Measurements from ENCODE around the gene SLC4A5. TPM values are rescaled to one million over a fixed set of nuclear protein-coding genes. Genes with fewer than 3 reads are reported as not detected.
A peak's percentile ranks its signal among the peaks of the same experiment; 100 is the strongest.

The SLC4A5 gene
- total and polyA plus RNA-seq, 2 experiments from 2014 or later = 1.5 to 9.0 TPM

- H3K4me3 ChIP-seq = no peak overlapping the region
- no peak overlapping the region for H3K27ac ChIP-seq
- no peaks in the 10 kb centered on the region for H3K9me3 ChIP-seq (ENCODE audit: low read depth)
- H3K36me3 ChIP-seq = no peaks in the 10 kb centered on the region
- DNase-seq (ENCODE audit: low read depth in 1 of 2, low spot score in 1 of 2) = peak in 1 of 2 donors; percentile 27
- no peaks in the 10 kb centered on the region for H3K27me3 ChIP-seq
- no peak for TF ChIP-seq CTCF (IDR thresholded peaks at IDR 0.05; ENCODE audit: low read depth, low read length)
- H3K4me1 ChIP-seq (ENCODE audit: low read depth) = no peaks in the 10 kb centered on the region
Measured at GRCh38 chr2:74253971-74254310, 89.3 kb downstream of the SLC4A5 start.

- H3K27ac ChIP-seq = no peak overlapping the region
- H3K9me3 ChIP-seq (ENCODE audit: low read depth) = no peaks in the 10 kb centered on the region
- no peaks in the 10 kb centered on the region for H3K27me3 ChIP-seq
Measured at GRCh38 chr2:74253306-74253970, 89.8 kb downstream of the SLC4A5 start.

GRCh38 chr2:74252862-74253261, 90.4 kb downstream of the SLC4A5 start:
- Histone ChIP-seq H3K9me3 (ENCODE audit: low read depth) (no peaks in the 10 kb centered on the region), H3K27me3 (no peaks in the 10 kb centered on the region), H3K27ac (no peak overlapping the region), H3K4me1 (ENCODE audit: low read depth) (no peaks in the 10 kb centered on the region), H3K4me3 (no peak overlapping the region), H3K36me3 (no peaks in the 10 kb centered on the region)
- TF ChIP-seq CTCF (IDR thresholded peaks at IDR 0.05; ENCODE audit: low read depth, low read length) = no peak
- DNase-seq (ENCODE audit: low read depth in 1 of 2, low spot score in 1 of 2) = no peak

More at GRCh38 chr2:74253306-74253970, 89.8 kb downstream of the SLC4A5 start:
- H3K4me1 ChIP-seq (ENCODE audit: low read depth) = no peaks in the 10 kb centered on the region
- DNase-seq (ENCODE audit: low read depth in 1 of 2, low spot score in 1 of 2) = no peak
- no peak for TF ChIP-seq CTCF (IDR thresholded peaks at IDR 0.05; ENCODE audit: low read depth, low read length)
- H3K4me3 ChIP-seq = no peak overlapping the region
- no peaks in the 10 kb centered on the region for H3K36me3 ChIP-seq

GRCh38 chr2:74252036-74252435, 91.2 kb downstream of the SLC4A5 start:
- Histone ChIP-seq H3K27ac (no peak overlapping the region), H3K27me3 (no peaks in the 10 kb centered on the region), H3K9me3 (ENCODE audit: low read depth) (no peaks in the 10 kb centered on the region), H3K36me3 (no peaks in the 10 kb centered on the region), H3K4me1 (ENCODE audit: low read depth) (no peaks in the 10 kb centered on the region), H3K4me3 (no peak overlapping the region)
- no peak for DNase-seq (ENCODE audit: low read depth in 1 of 2, low spot score in 1 of 2)
- no peak for TF ChIP-seq CTCF (IDR thresholded peaks at IDR 0.05; ENCODE audit: low read depth, low read length)

- no peaks in the 10 kb centered on the region for H3K9me3 ChIP-seq (ENCODE audit: low read depth)
- H3K36me3 ChIP-seq = no peaks in the 10 kb centered on the region
- no peaks in the 10 kb centered on the region for H3K27me3 ChIP-seq
- H3K4me3 ChIP-seq = no peak overlapping the region
- no peaks in the 10 kb centered on the region for H3K4me1 ChIP-seq (ENCODE audit: low read depth)
- peak; percentile 86 for TF ChIP-seq CTCF (IDR thresholded peaks at IDR 0.05; ENCODE audit: low read depth, low read length)
- DNase-seq (ENCODE audit: low read depth in 1 of 2, low spot score in 1 of 2) = peak; percentile 56 to 70
- H3K27ac ChIP-seq = no peak overlapping the region
Measured at GRCh38 chr2:74250189-74250631, 93.0 kb downstream of the SLC4A5 start.
